ENCODE results near the gene PDE2A.

PDE2A gene

DNA sequence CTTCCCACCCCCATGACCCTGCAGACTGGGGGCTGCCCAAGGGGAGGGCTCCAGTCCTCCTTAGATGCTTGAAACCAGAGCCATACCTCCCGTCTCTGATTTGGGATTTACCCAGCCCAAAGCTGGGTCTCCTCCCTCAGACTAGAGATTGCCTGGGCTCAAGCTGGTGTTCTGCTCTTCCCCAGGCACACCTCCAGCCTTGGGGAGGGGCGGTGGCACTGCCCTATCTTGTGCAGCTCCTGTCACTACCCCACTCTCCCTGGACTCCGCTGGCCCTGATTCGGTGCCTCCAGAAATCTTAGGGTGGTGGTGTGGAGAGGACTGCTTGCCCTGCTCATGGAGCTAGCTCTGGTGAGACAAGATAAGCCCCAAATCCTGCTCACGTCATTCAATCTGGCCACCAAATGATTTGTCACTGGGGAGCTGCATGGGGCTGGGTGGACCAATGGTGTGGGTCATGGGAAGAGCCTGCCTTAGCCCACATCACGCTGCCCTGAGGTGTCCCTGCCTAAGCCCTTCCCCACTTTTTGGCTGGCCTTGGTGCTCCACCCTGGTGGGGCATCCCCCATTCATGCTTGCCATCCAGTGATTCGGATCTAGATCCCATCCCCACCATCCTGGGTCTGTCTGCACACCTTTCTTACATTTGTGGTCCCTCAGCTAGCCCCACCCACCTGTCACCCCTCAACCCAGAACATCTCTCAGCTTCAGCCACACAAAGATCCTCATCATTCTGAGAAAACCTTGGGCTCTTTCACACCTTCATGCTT, 87.7 kb downstream of the PDE2A start:
- Histone ChIP-seq H3K4me3 (ENCODE audit: low read length) (no peak overlapping the region), H3K4me1 (ENCODE audit: control insufficient read depth, low read depth, low read length) (no peaks in the 10 kb centered on the region), H3K27me3 (ENCODE audit: control insufficient read depth, insufficient read depth, low read length) (peaks cover 78% of the 10 kb centered on the region), H3K27ac (ENCODE audit: low read length) (no peak overlapping the region), H3K9ac (ENCODE audit: low read length) (no peak overlapping the region), H3K36me3 (ENCODE audit: control insufficient read depth, low read depth, low read length) (no peaks in the 10 kb centered on the region), H3K9me3 (ENCODE audit: control insufficient read depth, low read depth, low read length) (no peaks in the 10 kb centered on the region)

DNA sequence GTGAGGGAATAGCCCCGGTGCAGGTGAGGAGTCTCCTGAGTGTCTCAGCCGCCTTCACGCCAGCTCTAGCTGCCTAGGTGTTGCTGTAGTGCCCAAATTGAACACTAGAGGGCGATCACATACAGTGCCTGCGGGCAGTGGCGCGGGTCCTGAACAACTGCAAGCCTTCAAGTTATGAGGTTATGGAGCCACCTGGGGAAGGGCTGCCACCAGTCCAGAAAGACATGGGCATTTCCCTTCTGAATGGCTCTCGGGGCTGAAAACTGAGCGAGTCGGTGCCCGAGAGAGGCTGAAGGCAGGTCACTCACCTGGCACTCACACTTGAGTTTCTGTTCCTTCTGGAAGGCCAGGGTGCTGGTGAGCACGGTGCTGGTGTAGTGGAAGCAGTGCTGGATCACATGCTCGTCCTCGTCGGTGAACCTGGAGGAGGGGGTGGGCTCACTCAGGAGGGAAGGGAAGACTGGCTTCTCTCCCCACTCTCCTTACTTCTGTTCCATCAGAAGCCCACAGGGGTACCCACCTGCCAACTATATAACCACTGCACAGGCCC, 88.4 kb downstream of the PDE2A start:
- Histone ChIP-seq H3K4me3 (ENCODE audit: low read length) (no peak overlapping the region), H3K4me1 (ENCODE audit: control insufficient read depth, low read depth, low read length) (no peaks in the 10 kb centered on the region), H3K9ac (ENCODE audit: low read length) (no peak overlapping the region), H3K36me3 (ENCODE audit: control insufficient read depth, low read depth, low read length) (no peaks in the 10 kb centered on the region), H3K27ac (ENCODE audit: low read length) (no peak overlapping the region), H3K27me3 (ENCODE audit: control insufficient read depth, insufficient read depth, low read length) (peaks cover 72% of the 10 kb centered on the region), H3K9me3 (ENCODE audit: control insufficient read depth, low read depth, low read length) (no peaks in the 10 kb centered on the region)

- Histone ChIP-seq H3K27me3 (ENCODE audit: control insufficient read depth, insufficient read depth, low read length) (peaks cover 66% of the 10 kb centered on the region), H3K27ac (ENCODE audit: low read length) (no peak overlapping the region), H3K36me3 (ENCODE audit: control insufficient read depth, low read depth, low read length) (no peaks in the 10 kb centered on the region), H3K4me1 (ENCODE audit: control insufficient read depth, low read depth, low read length) (no peaks in the 10 kb centered on the region), H3K9ac (ENCODE audit: low read length) (no peak overlapping the region), H3K9me3 (ENCODE audit: control insufficient read depth, low read depth, low read length) (no peaks in the 10 kb centered on the region), H3K4me3 (ENCODE audit: low read length) (peak overlapping the region; percentile 52)
Measured at GRCh38 chr11:72584939-72585597, 89.2 kb downstream of the PDE2A start.

GRCh38 chr11:72584293-72584938, 89.8 kb downstream of the PDE2A start:
- H3K9ac ChIP-seq (ENCODE audit: low read length) = no peak overlapping the region
- H3K27ac ChIP-seq (ENCODE audit: low read length) = no peak overlapping the region
- H3K27me3 ChIP-seq (ENCODE audit: control insufficient read depth, insufficient read depth, low read length) = peaks cover 60% of the 10 kb centered on the region
- H3K9me3 ChIP-seq (ENCODE audit: control insufficient read depth, low read depth, low read length) = no peaks in the 10 kb centered on the region
- H3K4me1 ChIP-seq (ENCODE audit: control insufficient read depth, low read depth, low read length) = no peaks in the 10 kb centered on the region
- no peaks in the 10 kb centered on the region for H3K36me3 ChIP-seq (ENCODE audit: control insufficient read depth, low read depth, low read length)
- peak overlapping the region; percentile 52 for H3K4me3 ChIP-seq (ENCODE audit: low read length)

- peaks cover 53% of the 10 kb centered on the region for H3K27me3 ChIP-seq (ENCODE audit: control insufficient read depth, insufficient read depth, low read length)
- H3K9me3 ChIP-seq (ENCODE audit: control insufficient read depth, low read depth, low read length) = no peaks in the 10 kb centered on the region
- no peaks in the 10 kb centered on the region for H3K36me3 ChIP-seq (ENCODE audit: control insufficient read depth, low read depth, low read length)
- H3K27ac ChIP-seq (ENCODE audit: low read length) = no peak overlapping the region
- no peaks in the 10 kb centered on the region for H3K4me1 ChIP-seq (ENCODE audit: control insufficient read depth, low read depth, low read length)
- peak overlapping the region; percentile 52 for H3K4me3 ChIP-seq (ENCODE audit: low read length)
- no peak overlapping the region for H3K9ac ChIP-seq (ENCODE audit: low read length)
Measured at GRCh38 chr11:72583616-72584292, 90.5 kb downstream of the PDE2A start.

- Histone ChIP-seq H3K4me1 (ENCODE audit: control insufficient read depth, low read depth, low read length) (no peaks in the 10 kb centered on the region), H3K4me3 (ENCODE audit: low read length) (no peak overlapping the region), H3K9me3 (ENCODE audit: control insufficient read depth, low read depth, low read length) (no peaks in the 10 kb centered on the region), H3K27me3 (ENCODE audit: control insufficient read depth, insufficient read depth, low read length) (peaks cover 47% of the 10 kb centered on the region), H3K9ac (ENCODE audit: low read length) (no peak overlapping the region), H3K27ac (ENCODE audit: low read length) (no peak overlapping the region), H3K36me3 (ENCODE audit: control insufficient read depth, low read depth, low read length) (no peaks in the 10 kb centered on the region)
Measured at GRCh38 chr11:72583177-72583553, 91.1 kb downstream of the PDE2A start.

DNA sequence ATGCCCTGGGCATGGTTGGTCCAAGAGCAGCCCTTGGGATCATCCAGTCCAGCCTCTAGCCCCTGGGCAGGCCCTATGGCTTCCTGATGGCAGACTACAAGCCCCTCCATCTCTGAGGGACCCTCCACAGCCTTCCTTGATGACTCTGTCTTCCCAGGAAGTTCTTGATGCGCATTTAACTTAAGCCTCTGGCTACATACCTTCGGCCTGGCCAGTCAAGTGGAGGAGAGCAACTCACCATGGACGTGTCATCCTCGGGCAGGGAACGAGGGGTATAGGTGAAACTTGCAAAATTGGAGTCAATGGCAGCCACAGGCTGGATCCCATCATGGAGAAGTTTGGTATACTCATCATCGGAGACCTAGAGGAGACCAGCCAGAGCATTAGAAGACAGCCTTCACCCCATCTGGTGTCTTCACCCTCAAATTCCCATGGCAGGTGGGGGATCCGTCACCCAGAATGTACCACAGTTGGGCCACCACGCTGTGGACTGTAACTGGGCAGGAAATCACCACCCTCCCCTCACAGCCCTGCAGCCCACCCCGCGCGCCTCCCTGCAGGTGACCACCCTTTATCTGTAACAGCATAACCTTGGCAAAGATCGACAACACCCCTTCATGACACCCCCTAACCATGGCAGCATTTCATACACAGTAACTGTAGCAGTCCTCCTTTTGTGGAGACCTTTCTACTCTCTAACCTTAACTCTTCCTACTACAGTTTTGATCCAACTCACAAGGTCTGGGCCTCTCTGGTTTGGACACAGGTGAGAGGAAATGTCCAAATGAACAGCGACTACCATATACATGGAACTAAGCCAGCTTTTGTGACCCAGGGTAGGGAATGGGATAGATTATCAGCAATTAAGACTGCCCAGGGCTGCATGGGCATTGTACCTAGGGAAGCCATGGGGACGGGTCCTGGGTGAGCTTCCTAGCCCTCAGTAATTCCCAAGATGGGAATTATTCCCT, 91.7 kb downstream of the PDE2A start:
- peaks cover 42% of the 10 kb centered on the region for H3K27me3 ChIP-seq (ENCODE audit: control insufficient read depth, insufficient read depth, low read length)
- H3K9me3 ChIP-seq (ENCODE audit: control insufficient read depth, low read depth, low read length) = no peaks in the 10 kb centered on the region
- H3K36me3 ChIP-seq (ENCODE audit: control insufficient read depth, low read depth, low read length) = no peaks in the 10 kb centered on the region
- H3K27ac ChIP-seq (ENCODE audit: low read length) = no peak overlapping the region
- no peak overlapping the region for H3K9ac ChIP-seq (ENCODE audit: low read length)
- H3K4me1 ChIP-seq (ENCODE audit: control insufficient read depth, low read depth, low read length) = no peaks in the 10 kb centered on the region
- H3K4me3 ChIP-seq (ENCODE audit: low read length) = no peak overlapping the region

- H3K36me3 ChIP-seq (ENCODE audit: control insufficient read depth, low read depth, low read length) = no peaks in the 10 kb centered on the region
- H3K27me3 ChIP-seq (ENCODE audit: control insufficient read depth, insufficient read depth, low read length) = peaks cover 31% of the 10 kb centered on the region
- H3K4me1 ChIP-seq (ENCODE audit: control insufficient read depth, low read depth, low read length) = no peaks in the 10 kb centered on the region
- H3K4me3 ChIP-seq (ENCODE audit: low read length) = no peak overlapping the region
- H3K27ac ChIP-seq (ENCODE audit: low read length) = no peak overlapping the region
- H3K9ac ChIP-seq (ENCODE audit: low read length) = no peak overlapping the region
- H3K9me3 ChIP-seq (ENCODE audit: control insufficient read depth, low read depth, low read length) = no peaks in the 10 kb centered on the region
Measured at GRCh38 chr11:72581067-72581466, 93.2 kb downstream of the PDE2A start.

DNA sequence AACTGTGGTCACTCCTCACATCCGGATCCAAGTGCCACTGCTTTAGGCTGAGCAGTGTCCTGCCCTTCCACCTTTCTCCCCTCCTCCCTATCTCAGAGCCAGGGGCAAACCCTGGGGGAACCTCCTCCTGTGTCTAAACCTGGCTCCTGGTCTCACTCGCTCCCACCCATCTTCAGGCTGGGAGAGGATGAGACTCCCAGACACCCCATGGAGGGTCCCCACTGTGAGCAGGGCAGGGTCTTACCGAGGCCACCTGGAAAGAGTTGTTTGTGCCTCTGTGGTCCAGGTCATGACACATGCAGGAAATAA, 93.6 kb downstream of the PDE2A start:
- H3K27me3 ChIP-seq (ENCODE audit: control insufficient read depth, insufficient read depth, low read length) = peaks cover 27% of the 10 kb centered on the region
- no peak overlapping the region for H3K27ac ChIP-seq (ENCODE audit: low read length)
- H3K9me3 ChIP-seq (ENCODE audit: control insufficient read depth, low read depth, low read length) = no peaks in the 10 kb centered on the region
- H3K4me1 ChIP-seq (ENCODE audit: control insufficient read depth, low read depth, low read length) = no peaks in the 10 kb centered on the region
- no peaks in the 10 kb centered on the region for H3K36me3 ChIP-seq (ENCODE audit: control insufficient read depth, low read depth, low read length)
- H3K9ac ChIP-seq (ENCODE audit: low read length) = no peak overlapping the region
- no peak overlapping the region for H3K4me3 ChIP-seq (ENCODE audit: low read length)

GRCh38 chr11:72579816-72580641, 94.2 kb downstream of the PDE2A start:
- Histone ChIP-seq H3K36me3 (ENCODE audit: control insufficient read depth, low read depth, low read length) (no peaks in the 10 kb centered on the region), H3K9ac (ENCODE audit: low read length) (no peak overlapping the region), H3K4me1 (ENCODE audit: control insufficient read depth, low read depth, low read length) (no peaks in the 10 kb centered on the region), H3K9me3 (ENCODE audit: control insufficient read depth, low read depth, low read length) (no peaks in the 10 kb centered on the region), H3K27ac (ENCODE audit: low read length) (no peak overlapping the region), H3K4me3 (ENCODE audit: low read length) (no peak overlapping the region), H3K27me3 (ENCODE audit: control insufficient read depth, insufficient read depth, low read length) (peaks cover 21% of the 10 kb centered on the region)
